HUDEP-2 (cell line): ENCODE data around the gene TEP1.
"Not testable (repeated sequence)": the region's sequence is repeated elsewhere in the genome, so short reads cannot be mapped to it uniquely, and the experiment has no call there.

Source experiments
- DNase-seq, 76 experiments: peaks; one replicate each; lab custom pipeline; 2025; ENCODE audit not compliant: unreplicated experiment in 76 of 76; lab: John Stamatoyannopoulos, UW

The TEP1 gene

GRCh38 chr14:20391505-20391904, 21.8 kb downstream of the TEP1 start:
- no peak for DNase-seq

- DNase-seq: no peak
Observed at GRCh38 chr14:20388159-20388558, 25.1 kb downstream of the TEP1 start.

- DNase-seq: no peak
Observed at GRCh38 chr14:20387576-20387975, 25.7 kb downstream of the TEP1 start.

GRCh38 chr14:20386276-20386855, 26.9 kb downstream of the TEP1 start:
- DNase-seq: no peak

GRCh38 chr14:20384886-20385285, 28.4 kb downstream of the TEP1 start:
- no peak for DNase-seq

- no peak for DNase-seq
Observed at GRCh38 chr14:20384321-20384720, 29.0 kb downstream of the TEP1 start.

- no peak for DNase-seq
Observed at GRCh38 chr14:20383636-20384035, 29.7 kb downstream of the TEP1 start.

- no peak for DNase-seq
Observed at GRCh38 chr14:20383032-20383431, 30.3 kb downstream of the TEP1 start.

- no peak for DNase-seq
Observed at GRCh38 chr14:20382526-20382925, 30.8 kb downstream of the TEP1 start.

- DNase-seq: no peak
Observed at GRCh38 chr14:20381341-20381740, 32.0 kb downstream of the TEP1 start.

- no peak for DNase-seq
Observed at GRCh38 chr14:20380681-20381080, 32.6 kb downstream of the TEP1 start.

- DNase-seq: no peak
Observed at GRCh38 chr14:20379743-20380142, 33.6 kb downstream of the TEP1 start.

- DNase-seq: no peak
Observed at GRCh38 chr14:20377171-20377570, 36.1 kb downstream of the TEP1 start.

- DNase-seq: no peak
Observed at GRCh38 chr14:20376071-20376588, 37.2 kb downstream of the TEP1 start.

- DNase-seq: no peak
Observed at GRCh38 chr14:20375471-20375870, 37.8 kb downstream of the TEP1 start.

GRCh38 chr14:20372796-20373195, 40.5 kb downstream of the TEP1 start:
- no peak for DNase-seq

GRCh38 chr14:20365928-20366327, 47.4 kb downstream of the TEP1 start:
- no peak for DNase-seq

GRCh38 chr14:20358474-20358873, 54.8 kb downstream of the TEP1 start:
- DNase-seq: not testable (repeated sequence)

- DNase-seq: no peak
Observed at GRCh38 chr14:20356422-20356821, 56.9 kb downstream of the TEP1 start.

GRCh38 chr14:20350860-20351259, 62.4 kb downstream of the TEP1 start:
- no peak for DNase-seq

- DNase-seq: no peak
Observed at GRCh38 chr14:20350282-20350681, 63.0 kb downstream of the TEP1 start.

GRCh38 chr14:20347747-20348146, 65.6 kb downstream of the TEP1 start:
- DNase-seq: no peak

GRCh38 chr14:20346713-20347112, 66.6 kb downstream of the TEP1 start:
- DNase-seq: no peak
